OCI-LY7 (cell line): ENCODE measurements around the gene SAT2. TPM values are rescaled to one million over a fixed set of nuclear protein-coding genes. Genes with fewer than 3 reads are reported as not detected.

ENCODE experiments used
- BruUV-seq: library from RNA; stranded (reverse); fragments of 400-500 nt; replicated peaks from 2 replicates; lab custom pipeline; 2021; lab: Mats Ljungman, UMichigan
- CTCF ChIA-PET: fragments of 300-600 bp; sonication (Branson Sonifier 250); formaldehyde crosslinking; loops from one replicate; lab custom pipeline; 2022; ENCODE audit warnings: antibody characterized with exemption; ENCODE audit not compliant: unreplicated experiment; lab: Charles Lee
- POLR2A ChIA-PET: fragments of 300-600 bp; sonication (Branson Sonifier 250); formaldehyde crosslinking; loops from one replicate; lab custom pipeline; 2022; ENCODE audit warnings: antibody characterized with exemption; lab: Charles Lee
- DNase-seq: peaks from one replicate; pipeline ENCODE4 v3.0.0-alpha.2; 2015; ENCODE audit warnings: low spot score
- H2AFZ ChIP-seq: fragments of 200-600 bp; sonication (generic), shearing (Covaris generic); 2 replicates; pipeline ENCODE4 v1.6.1; 2014; ENCODE audit warnings: mild to moderate bottlenecking, antibody characterized with exemption, low read length, moderate library complexity
- H3K27ac ChIP-seq: fragments of 200-600 bp; sonication (generic); 2 replicates; pipeline ENCODE4 v1.5.1; 2014; ENCODE audit warnings: mixed run types, low read depth, mild to moderate bottlenecking, moderate library complexity, low read length, inconsistent platforms; ENCODE audit not compliant: poor library complexity, severe bottlenecking
- H3K36me3 ChIP-seq: fragments of 200-600 bp; sonication (generic); 2 replicates; pipeline ENCODE4 v1.6.1; 2014; ENCODE audit warnings: mild to moderate bottlenecking, antibody characterized with exemption, low read length, moderate library complexity, mixed read lengths; ENCODE audit not compliant: insufficient read depth
- H3K4me1 ChIP-seq: fragments of 200-600 bp; sonication (generic); 2 replicates; pipeline ENCODE4 v1.5.1; 2014; ENCODE audit warnings: mild to moderate bottlenecking, low read length; ENCODE audit not compliant: insufficient read depth, poor library complexity, severe bottlenecking
- H3K4me2 ChIP-seq: fragments of 200-600 bp; sonication (generic); 2 replicates; pipeline ENCODE4 v1.6.1; 2014; ENCODE audit warnings: mild to moderate bottlenecking, low read length
- H3K4me3 ChIP-seq: fragments of 200-600 bp; sonication (generic); 2 replicates; pipeline ENCODE4 v1.5.1; 2014; ENCODE audit warnings: mild to moderate bottlenecking, low read depth, low read length; ENCODE audit not compliant: poor library complexity, severe bottlenecking
- H3K79me2 ChIP-seq: fragments of 200-600 bp; sonication (generic); 2 replicates; pipeline ENCODE4 v1.6.1; 2016; ENCODE audit warnings: low read depth, mild to moderate bottlenecking, low read length, moderate library complexity, mixed read lengths; ENCODE audit not compliant: insufficient read depth
- H3K9me2 ChIP-seq: fragments of 200-600 bp; sonication (generic); 2 replicates; pipeline ENCODE4 v1.6.1; 2016; ENCODE audit warnings: mild to moderate bottlenecking, low read length, mixed read lengths; ENCODE audit not compliant: insufficient read depth
- H3K9me3 ChIP-seq: fragments of 200-600 bp; sonication (generic); 2 replicates; pipeline ENCODE4 v1.6.1; 2014; ENCODE audit warnings: mild to moderate bottlenecking, mixed run types, low read length, mixed read lengths
- H4K20me1 ChIP-seq: fragments of 200-600 bp; sonication (generic); 2 replicates; pipeline ENCODE4 v1.6.1; 2014; ENCODE audit warnings: mild to moderate bottlenecking, antibody characterized with exemption, low read length, moderate library complexity, mixed read lengths; ENCODE audit not compliant: insufficient read depth
- EZH2phosphoT487 ChIP-seq: fragments of 200-600 bp; sonication (generic); IDR thresholded peaks from 2 replicates; pipeline ENCODE4 v1.6.1; 2018; ENCODE audit warnings: low read depth, borderline replicate concordance, mild to moderate bottlenecking, mixed run types, antibody characterized with exemption, low read length, moderate library complexity, mixed read lengths
- intact Hi-C: fragments of 100-400 bp; cut with micrococcal nuclease; formaldehyde crosslinking; loops from one replicate; pipeline ENCODE4 v1.10.0; 2022; ENCODE audit not compliant: unreplicated experiment
- small RNA-seq: library from RNA; depleted of rRNA; stranded (forward); fragments of <200 nt; gene quantifications from one replicate; pipeline ENCODE3, GENCODE V24; 2014
- total RNA-seq, 2 experiments: library from RNA; depleted of rRNA in 1 of 2; stranded (reverse); fragments of >200 nt in 1 of 2; shearing (Covaris generic) in 1 of 2; gene quantifications; 2 replicates each; pipeline ENCODE4 v1.2.3, GENCODE V29; 2014 to 2022
- TF ChIP-seq, protein P1 (sequence below): fragments of 200-600 bp; sonication (generic); conservative IDR thresholded peaks from 2 replicates; pipeline ENCODE4 v1.5.1; 2014; ENCODE audit warnings: mild to moderate bottlenecking, antibody characterized with exemption, low read length, moderate library complexity, mixed read lengths

Gene SAT2
- total RNA-seq, 2 experiments from 2014 or later: 16.9 to 37.3 TPM

DNA sequence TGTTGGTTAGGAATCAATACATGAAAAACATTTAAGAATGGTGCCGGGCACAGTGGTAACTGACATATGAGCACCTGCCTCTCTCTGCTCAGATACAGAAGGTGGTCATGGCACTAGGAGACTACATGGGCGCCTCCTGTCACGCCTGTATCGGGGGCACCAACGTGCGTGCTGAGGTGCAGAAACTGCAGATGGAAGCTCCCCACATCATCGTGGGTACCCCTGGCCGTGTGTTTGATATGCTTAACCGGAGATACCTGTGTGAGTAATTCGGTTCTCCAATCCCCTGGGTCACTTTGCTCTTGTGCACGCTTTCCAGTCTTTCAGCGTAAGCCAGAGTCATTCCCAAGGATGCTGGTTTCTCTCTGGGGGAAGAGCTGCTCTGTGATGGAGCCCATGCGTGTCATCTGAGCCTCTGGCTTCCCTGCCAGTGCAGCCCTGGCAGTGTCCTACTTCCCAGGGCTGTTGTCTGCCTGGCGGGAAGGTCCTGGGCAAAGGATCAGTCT is 51.1 kb downstream of the SAT2 start:
- Histone ChIP-seq H4K20me1 (peaks cover 33% of the 10 kb centered on the region), H3K9me3 (no peaks in the 10 kb centered on the region), H3K9me2 (no peaks in the 10 kb centered on the region), H3K4me1 (peaks cover 59% of the 10 kb centered on the region), H3K4me2 (peak overlapping the region; percentile 88; the same call in 1 of the 2 replicates), H3K79me2 (peaks cover 43% of the 10 kb centered on the region), H2AFZ (no peak overlapping the region), H3K36me3 (peaks cover 90% of the 10 kb centered on the region), H3K27ac (no peak overlapping the region), H3K4me3 (no peak overlapping the region)
- CTCF ChIA-PET: no interaction called here
- DNase-seq: no peak
- BruUV-seq: no TSS peak
- TF ChIP-seq, protein P1, sequence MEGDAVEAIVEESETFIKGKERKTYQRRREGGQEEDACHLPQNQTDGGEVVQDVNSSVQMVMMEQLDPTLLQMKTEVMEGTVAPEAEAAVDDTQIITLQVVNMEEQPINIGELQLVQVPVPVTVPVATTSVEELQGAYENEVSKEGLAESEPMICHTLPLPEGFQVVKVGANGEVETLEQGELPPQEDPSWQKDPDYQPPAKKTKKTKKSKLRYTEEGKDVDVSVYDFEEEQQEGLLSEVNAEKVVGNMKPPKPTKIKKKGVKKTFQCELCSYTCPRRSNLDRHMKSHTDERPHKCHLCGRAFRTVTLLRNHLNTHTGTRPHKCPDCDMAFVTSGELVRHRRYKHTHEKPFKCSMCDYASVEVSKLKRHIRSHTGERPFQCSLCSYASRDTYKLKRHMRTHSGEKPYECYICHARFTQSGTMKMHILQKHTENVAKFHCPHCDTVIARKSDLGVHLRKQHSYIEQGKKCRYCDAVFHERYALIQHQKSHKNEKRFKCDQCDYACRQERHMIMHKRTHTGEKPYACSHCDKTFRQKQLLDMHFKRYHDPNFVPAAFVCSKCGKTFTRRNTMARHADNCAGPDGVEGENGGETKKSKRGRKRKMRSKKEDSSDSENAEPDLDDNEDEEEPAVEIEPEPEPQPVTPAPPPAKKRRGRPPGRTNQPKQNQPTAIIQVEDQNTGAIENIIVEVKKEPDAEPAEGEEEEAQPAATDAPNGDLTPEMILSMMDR: no peak
- no peak for TF ChIP-seq EZH2phosphoT487
- intact Hi-C loops: no loop called here
- POLR2A ChIA-PET: no interaction called here

Small RNA genes within 50 kb of the gene (small RNA-seq; reads per million reads assigned to genes)
- not detected for gene CD68
- not detected for gene SNORD10

Other genes starting within 250 kb of the SAT2 start
- gene TNK1, start 246.7 kb downstream of the SAT2 start, total RNA-seq (2014; rRNA removed; shearing (Covaris generic)): 2.9 and 5.0 TPM in 2 replicates
- 4.8 and 6.4 TPM in 2 replicates for gene TNK1, start 246.7 kb downstream of the SAT2 start, total RNA-seq (2022)
- 8.9 and 15.3 TPM in 2 replicates for gene PLSCR3, start 233.3 kb downstream of the SAT2 start, total RNA-seq (2014; rRNA removed; shearing (Covaris generic))
- gene PLSCR3, start 233.3 kb downstream of the SAT2 start, total RNA-seq (2022): 23.1 and 27.6 TPM in 2 replicates
- 108 and 165 TPM in 2 replicates for gene TMEM256, start 223.7 kb downstream of the SAT2 start, total RNA-seq (2014; rRNA removed; shearing (Covaris generic))
- gene TMEM256, start 223.7 kb downstream of the SAT2 start, total RNA-seq (2022): 96.6 and 107 TPM in 2 replicates
- 0.06 TPM in 1 of 2 replicates, not detected in the other for gene NLGN2, start 220.0 kb downstream of the SAT2 start, total RNA-seq (2014; rRNA removed; shearing (Covaris generic))
- 1.2 TPM in 1 of 2 replicates, not detected in the other for gene NLGN2, start 220.0 kb downstream of the SAT2 start, total RNA-seq (2022)
- gene SPEM1, start 207.5 kb downstream of the SAT2 start, total RNA-seq (2014; rRNA removed; shearing (Covaris generic)): not detected in 2 replicates
- gene SPEM1, start 207.5 kb downstream of the SAT2 start, total RNA-seq (2022): not detected in 2 replicates
- not detected in 2 replicates for gene SPEM2, start 202.2 kb downstream of the SAT2 start, total RNA-seq (2014; rRNA removed; shearing (Covaris generic))
- not detected in 2 replicates for gene SPEM2, start 202.2 kb downstream of the SAT2 start, total RNA-seq (2022)
- not detected in 2 replicates for gene SPEM3, start 199.0 kb downstream of the SAT2 start, total RNA-seq (2014; rRNA removed; shearing (Covaris generic))
- not detected in 2 replicates for gene SPEM3, start 199.0 kb downstream of the SAT2 start, total RNA-seq (2022)
- 13.4 and 15.6 TPM in 2 replicates for gene TMEM102, start 192.4 kb downstream of the SAT2 start, total RNA-seq (2014; rRNA removed; shearing (Covaris generic))
- 16.6 and 18.9 TPM in 2 replicates for gene TMEM102, start 192.4 kb downstream of the SAT2 start, total RNA-seq (2022)
- 1.3 and 2.8 TPM in 2 replicates for gene FGF11, start 188.3 kb downstream of the SAT2 start, total RNA-seq (2014; rRNA removed; shearing (Covaris generic))
- 9.9 and 11.0 TPM in 2 replicates for gene FGF11, start 188.3 kb downstream of the SAT2 start, total RNA-seq (2022)
- gene CHRNB1, start 182.8 kb downstream of the SAT2 start, total RNA-seq (2014; rRNA removed; shearing (Covaris generic)): 12.7 and 13.2 TPM in 2 replicates
- gene CHRNB1, start 182.8 kb downstream of the SAT2 start, total RNA-seq (2022): 13.4 and 15.6 TPM in 2 replicates
- 3.4 and 3.5 TPM in 2 replicates for gene ZBTB4, start 148.2 kb downstream of the SAT2 start, total RNA-seq (2014; rRNA removed; shearing (Covaris generic))
- 3.9 and 4.6 TPM in 2 replicates for gene ZBTB4, start 148.2 kb downstream of the SAT2 start, total RNA-seq (2022)
- gene SLC35G6, start 146.4 kb downstream of the SAT2 start, total RNA-seq (2014; rRNA removed; shearing (Covaris generic)): not detected in 2 replicates
- not detected in 2 replicates for gene SLC35G6, start 146.4 kb downstream of the SAT2 start, total RNA-seq (2022)
- 76.6 and 84.2 TPM in 2 replicates for gene POLR2A, start 143.5 kb downstream of the SAT2 start, total RNA-seq (2014; rRNA removed; shearing (Covaris generic))
- gene POLR2A, start 143.5 kb downstream of the SAT2 start, total RNA-seq (2022): 218 and 264 TPM in 2 replicates
- gene TNFSF12, start 78.8 kb downstream of the SAT2 start, total RNA-seq (2014; rRNA removed; shearing (Covaris generic)): not detected in 2 replicates
- gene TNFSF12, start 78.8 kb downstream of the SAT2 start, total RNA-seq (2022): not detected in 2 replicates
- gene TNFSF13, start 69.1 kb downstream of the SAT2 start, total RNA-seq (2014; rRNA removed; shearing (Covaris generic)): 0.49 and 0.98 TPM in 2 replicates
- gene TNFSF13, start 69.1 kb downstream of the SAT2 start, total RNA-seq (2022): 4.8 and 6.0 TPM in 2 replicates
- gene SENP3, start 65.9 kb downstream of the SAT2 start, total RNA-seq (2014; rRNA removed; shearing (Covaris generic)): 100 and 102 TPM in 2 replicates
- gene SENP3, start 65.9 kb downstream of the SAT2 start, total RNA-seq (2022): 62.4 and 77.6 TPM in 2 replicates
- 0.10 and 0.54 TPM in 2 replicates for gene CD68, start 48.2 kb downstream of the SAT2 start, total RNA-seq (2014; rRNA removed; shearing (Covaris generic))
- 0.44 and 0.72 TPM in 2 replicates for gene CD68, start 48.2 kb downstream of the SAT2 start, total RNA-seq (2022)
- gene MPDU1, start 44.0 kb downstream of the SAT2 start, total RNA-seq (2014; rRNA removed; shearing (Covaris generic)): 30.4 and 34.5 TPM in 2 replicates
- 21.3 and 26.1 TPM in 2 replicates for gene MPDU1, start 44.0 kb downstream of the SAT2 start, total RNA-seq (2022)
- 0.23 and 1.6 TPM in 2 replicates for gene SOX15, start 37.7 kb downstream of the SAT2 start, total RNA-seq (2014; rRNA removed; shearing (Covaris generic))
- 0.57 and 0.84 TPM in 2 replicates for gene SOX15, start 37.7 kb downstream of the SAT2 start, total RNA-seq (2022)
- 24.6 and 32.4 TPM in 2 replicates for gene FXR2, start 12.9 kb downstream of the SAT2 start, total RNA-seq (2014; rRNA removed; shearing (Covaris generic))
- 32.1 and 41.4 TPM in 2 replicates for gene FXR2, start 12.9 kb downstream of the SAT2 start, total RNA-seq (2022)
- gene SHBG, start 2.3 kb upstream of the SAT2 start, total RNA-seq (2014; rRNA removed; shearing (Covaris generic)): not detected in 2 replicates
- 0.50 and 0.53 TPM in 2 replicates for gene SHBG, start 2.3 kb upstream of the SAT2 start, total RNA-seq (2022)
- gene ATP1B2, start 23.1 kb upstream of the SAT2 start, total RNA-seq (2014; rRNA removed; shearing (Covaris generic)): not detected in 2 replicates
- gene ATP1B2, start 23.1 kb upstream of the SAT2 start, total RNA-seq (2022): not detected in 2 replicates
- 52.9 and 69.2 TPM in 2 replicates for gene TP53, start 59.7 kb upstream of the SAT2 start, total RNA-seq (2014; rRNA removed; shearing (Covaris generic))
- 172 and 195 TPM in 2 replicates for gene TP53, start 59.7 kb upstream of the SAT2 start, total RNA-seq (2022)
- gene WRAP53, start 60.7 kb upstream of the SAT2 start, total RNA-seq (2014; rRNA removed; shearing (Covaris generic)): 30.7 and 39.3 TPM in 2 replicates
- 24.8 and 27.4 TPM in 2 replicates for gene WRAP53, start 60.7 kb upstream of the SAT2 start, total RNA-seq (2022)
- not detected in 2 replicates for gene EFNB3, start 77.4 kb upstream of the SAT2 start, total RNA-seq (2014; rRNA removed; shearing (Covaris generic))
- gene EFNB3, start 77.4 kb upstream of the SAT2 start, total RNA-seq (2022): 0.11 and 0.15 TPM in 2 replicates
- 0.05 TPM in 1 of 2 replicates, not detected in the other for gene DNAH2, start 89.9 kb upstream of the SAT2 start, total RNA-seq (2014; rRNA removed; shearing (Covaris generic))
- gene DNAH2, start 89.9 kb upstream of the SAT2 start, total RNA-seq (2022): not detected in 2 replicates
- gene KDM6B, start 206.4 kb upstream of the SAT2 start, total RNA-seq (2014; rRNA removed; shearing (Covaris generic)): 4.4 and 10.0 TPM in 2 replicates
- 46.4 and 62.9 TPM in 2 replicates for gene KDM6B, start 206.4 kb upstream of the SAT2 start, total RNA-seq (2022)
- gene TMEM88, start 227.2 kb upstream of the SAT2 start, total RNA-seq (2014; rRNA removed; shearing (Covaris generic)): 0.41 TPM in 1 of 2 replicates, not detected in the other
- gene TMEM88, start 227.2 kb upstream of the SAT2 start, total RNA-seq (2022): 3.8 and 4.0 TPM in 2 replicates
- gene NAA38, start 229.7 kb upstream of the SAT2 start, total RNA-seq (2014; rRNA removed; shearing (Covaris generic)): 168 and 205 TPM in 2 replicates
- 149 and 153 TPM in 2 replicates for gene NAA38, start 229.7 kb upstream of the SAT2 start, total RNA-seq (2022)
- 16.9 and 18.1 TPM in 2 replicates for gene CYB5D1, start 230.2 kb upstream of the SAT2 start, total RNA-seq (2014; rRNA removed; shearing (Covaris generic))
- gene CYB5D1, start 230.2 kb upstream of the SAT2 start, total RNA-seq (2022): 19.3 and 24.8 TPM in 2 replicates